Mesendoderm (in vitro differentiated cells): ENCODE data around the gene FADS1.
A peak's percentile ranks its signal among the peaks of the same experiment; 100 is the strongest.

ENCODE experiments used
- DNase-seq: peaks from one replicate; pipeline ENCODE4 v3.0.0; 2013
- H2AK5ac ChIP-seq: 2 replicates; pipeline ENCODE4 v1.6.1; 2013; ENCODE audit warnings: low read length, inconsistent platforms
- H2BK120ac ChIP-seq: 2 replicates; pipeline ENCODE4 v1.6.1; 2013; ENCODE audit warnings: low read depth, mild to moderate bottlenecking, low read length, moderate library complexity, mixed read lengths
- H2BK15ac ChIP-seq: replicated peaks from 2 replicates; pipeline ENCODE4 v1.6.1; 2013; ENCODE audit warnings: low read depth, mild to moderate bottlenecking, moderate library complexity
- H2BK5ac ChIP-seq: 2 replicates; pipeline ENCODE4 v1.6.1; 2013; ENCODE audit warnings: low read length, inconsistent platforms
- H3K18ac ChIP-seq: 2 replicates; pipeline ENCODE4 v1.6.1; 2013; ENCODE audit warnings: mild to moderate bottlenecking, low read length, mixed read lengths
- H3K23ac ChIP-seq: one replicate; pipeline ENCODE4 v1.6.1; 2013; ENCODE audit warnings: low read length
- H3K27ac ChIP-seq: 2 replicates; pipeline ENCODE4 v1.5.1; 2013; ENCODE audit warnings: low read depth, mild to moderate bottlenecking, inconsistent platforms, low read length, moderate library complexity
- H3K27me3 ChIP-seq: 2 replicates; pipeline ENCODE4 v1.6.1; 2013; ENCODE audit warnings: low read length, control low read depth, mild to moderate bottlenecking, inconsistent platforms; ENCODE audit not compliant: insufficient read depth, poor library complexity
- H3K36me3 ChIP-seq: 2 replicates; pipeline ENCODE4 v1.6.1; 2013; ENCODE audit warnings: low read length, inconsistent platforms; ENCODE audit not compliant: control insufficient read depth, insufficient read depth
- H3K4ac ChIP-seq: one replicate; pipeline ENCODE4 v1.6.1; 2013; ENCODE audit warnings: low read depth, mild to moderate bottlenecking, low read length, moderate library complexity
- H3K4me1 ChIP-seq: 2 replicates; pipeline ENCODE4 v1.6.1; 2013; ENCODE audit warnings: low read depth, low read length, inconsistent platforms; ENCODE audit not compliant: control insufficient read depth
- H3K4me2 ChIP-seq: 2 replicates; pipeline ENCODE4 v1.6.1; 2013; ENCODE audit warnings: low read length
- H3K4me3 ChIP-seq: 2 replicates; pipeline ENCODE4 v1.5.1; 2013; ENCODE audit warnings: mild to moderate bottlenecking, low read length
- H3K56ac ChIP-seq: one replicate; pipeline ENCODE4 v1.6.1; 2013; ENCODE audit warnings: low read length
- H3K79me1 ChIP-seq: 2 replicates; pipeline ENCODE4 v1.6.1; 2013; ENCODE audit warnings: low read length, inconsistent platforms
- H3K79me2 ChIP-seq: 2 replicates; pipeline ENCODE4 v1.6.1; 2013; ENCODE audit warnings: mild to moderate bottlenecking, low read length; ENCODE audit not compliant: control insufficient read depth, insufficient read depth
- H3K9ac ChIP-seq: 2 replicates; pipeline ENCODE4 v1.6.1; 2013; ENCODE audit warnings: low read length, inconsistent platforms
- H4K5ac ChIP-seq: one replicate; pipeline ENCODE4 v1.6.1; 2013; ENCODE audit warnings: low read length
- H4K8ac ChIP-seq: one replicate; pipeline ENCODE4 v1.6.1; 2013; ENCODE audit warnings: low read depth, mild to moderate bottlenecking, control low read depth, low read length, moderate library complexity
- WGBS: extraction: QIAGEN DNeasy Blood & Tissue Kit; methylation state at CpG from one replicate; pipeline ENCODE4 v1.1.7; 2013; ENCODE audit warnings: low lambda C conversion rate, missing lambda C conversion rate; ENCODE audit not compliant: insufficient coverage; ENCODE audit errors: extremely low coverage; 5-methylcytosine and 5-hydroxymethylcytosine counted together

FADS1 gene

DNA sequence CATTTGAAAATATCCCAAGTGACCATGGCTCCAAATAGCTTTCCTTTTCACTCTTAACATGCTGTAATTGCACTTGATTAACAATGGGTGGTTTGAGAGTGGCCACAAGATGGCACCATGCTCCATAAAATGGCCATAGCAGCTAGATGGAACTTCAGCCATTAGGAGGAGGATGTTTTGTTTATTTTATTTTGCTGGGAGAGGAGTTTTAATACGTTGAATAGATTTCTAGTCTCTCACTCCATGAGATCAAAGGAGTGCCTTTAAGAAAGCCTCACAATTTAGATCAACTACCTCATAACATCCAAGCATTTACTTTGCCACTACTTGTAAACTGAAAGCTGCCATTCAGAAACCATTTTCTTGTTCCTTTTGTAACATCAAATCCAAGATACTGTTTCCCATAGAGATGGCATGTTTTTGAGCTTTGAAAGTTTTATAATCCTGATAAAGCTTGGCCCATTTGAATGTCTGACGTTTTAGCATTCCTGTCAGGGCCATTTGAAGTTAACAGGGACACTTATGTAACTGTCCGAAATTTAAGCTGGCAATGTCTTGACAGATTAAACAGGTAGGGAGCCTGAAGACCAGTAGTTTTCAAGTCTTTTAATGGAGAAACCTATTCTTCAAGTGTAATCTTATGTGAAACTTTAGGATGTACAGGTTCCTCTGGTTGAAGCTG, 19.4 kb downstream of the FADS1 start:
- no CpG with 5 or more reads among the region's 3 CpGs for WGBS
- H3K36me3 ChIP-seq, result peaks cover 11% of the 10 kb centered on the region

DNA sequence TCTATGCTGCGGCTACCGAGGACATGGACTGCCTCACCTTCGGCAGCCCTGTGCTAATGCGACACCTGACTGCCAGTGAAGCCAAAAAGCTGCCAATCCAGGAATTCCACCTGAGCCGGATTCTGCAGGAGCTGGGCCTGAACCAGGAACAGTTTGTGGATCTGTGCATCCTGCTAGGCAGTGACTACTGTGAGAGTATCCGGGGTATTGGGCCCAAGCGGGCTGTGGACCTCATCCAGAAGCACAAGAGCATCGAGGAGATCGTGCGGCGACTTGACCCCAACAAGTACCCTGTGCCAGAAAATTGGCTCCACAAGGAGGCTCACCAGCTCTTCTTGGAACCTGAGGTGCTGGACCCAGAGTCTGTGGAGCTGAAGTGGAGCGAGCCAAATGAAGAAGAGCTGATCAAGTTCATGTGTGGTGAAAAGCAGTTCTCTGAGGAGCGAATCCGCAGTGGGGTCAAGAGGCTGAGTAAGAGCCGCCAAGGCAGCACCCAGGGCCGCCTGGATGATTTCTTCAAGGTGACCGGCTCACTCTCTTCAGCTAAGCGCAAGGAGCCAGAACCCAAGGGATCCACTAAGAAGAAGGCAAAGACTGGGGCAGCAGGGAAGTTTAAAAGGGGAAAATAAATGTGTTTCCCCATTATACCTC, 20.8 kb downstream of the FADS1 start:
- Histone ChIP-seq H3K79me2 (peaks cover 44% of the 10 kb centered on the region), H3K27me3 (no peaks in the 10 kb centered on the region), H3K4me1 (no peaks in the 10 kb centered on the region), H3K27ac (no peak overlapping the region), H4K8ac (no peak overlapping the region), H2BK15ac (no peak overlapping the region), H3K18ac (no peak overlapping the region), H2BK120ac (no peak overlapping the region), H2BK5ac (no peak overlapping the region), H3K9ac (no peak overlapping the region), H3K36me3 (peaks cover 5% of the 10 kb centered on the region), H4K5ac (no peak overlapping the region), H3K4me2 (no peak overlapping the region), H3K4me3 (no peak overlapping the region), H2AK5ac (no peak overlapping the region), H3K23ac (no peak overlapping the region), H3K56ac (no peak overlapping the region), H3K79me1 (peaks cover 15% of the 10 kb centered on the region), H3K4ac (no peak overlapping the region)
- DNase-seq, result no peak
- WGBS, result no CpG with 5 or more reads among the region's 18 CpGs

More for the DNA sequence above, 19.4 kb downstream of the FADS1 start:
- H3K18ac ChIP-seq, result no peak overlapping the region
- no peak overlapping the region for H2BK5ac ChIP-seq
- peaks cover 33% of the 10 kb centered on the region for H3K79me2 ChIP-seq
- DNase-seq, result peak; percentile 86
- no peak overlapping the region for H3K4me2 ChIP-seq
- no peak overlapping the region for H3K9ac ChIP-seq
- H3K27me3 ChIP-seq, result no peaks in the 10 kb centered on the region
- H4K8ac ChIP-seq, result no peak overlapping the region
- H2AK5ac ChIP-seq, result no peak overlapping the region
- no peak overlapping the region for H4K5ac ChIP-seq
- H3K4me3 ChIP-seq, result no peak overlapping the region
- no peak overlapping the region for H3K56ac ChIP-seq
- H3K27ac ChIP-seq, result no peak overlapping the region
- H3K4ac ChIP-seq, result no peak overlapping the region
- H3K79me1 ChIP-seq, result peaks cover 15% of the 10 kb centered on the region
- H2BK120ac ChIP-seq, result no peak overlapping the region
- no peaks in the 10 kb centered on the region for H3K4me1 ChIP-seq
- no peak overlapping the region for H2BK15ac ChIP-seq
- H3K23ac ChIP-seq, result no peak overlapping the region

DNA sequence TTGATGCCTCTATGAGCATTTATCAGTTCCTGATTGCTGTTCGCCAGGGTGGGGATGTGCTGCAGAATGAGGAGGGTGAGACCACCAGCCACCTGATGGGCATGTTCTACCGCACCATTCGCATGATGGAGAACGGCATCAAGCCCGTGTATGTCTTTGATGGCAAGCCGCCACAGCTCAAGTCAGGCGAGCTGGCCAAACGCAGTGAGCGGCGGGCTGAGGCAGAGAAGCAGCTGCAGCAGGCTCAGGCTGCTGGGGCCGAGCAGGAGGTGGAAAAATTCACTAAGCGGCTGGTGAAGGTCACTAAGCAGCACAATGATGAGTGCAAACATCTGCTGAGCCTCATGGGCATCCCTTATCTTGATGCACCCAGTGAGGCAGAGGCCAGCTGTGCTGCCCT, 21.3 kb downstream of the FADS1 start:
- Histone ChIP-seq H4K8ac (no peak overlapping the region), H2AK5ac (no peak overlapping the region), H3K79me2 (peaks cover 44% of the 10 kb centered on the region), H4K5ac (no peak overlapping the region), H3K56ac (no peak overlapping the region), H3K36me3 (peaks cover 5% of the 10 kb centered on the region), H3K23ac (no peak overlapping the region), H3K4me2 (no peak overlapping the region), H2BK120ac (no peak overlapping the region), H2BK15ac (no peak overlapping the region), H3K27ac (no peak overlapping the region), H3K4me1 (no peaks in the 10 kb centered on the region), H3K9ac (no peak overlapping the region), H3K4ac (no peak overlapping the region), H3K79me1 (peaks cover 18% of the 10 kb centered on the region), H3K4me3 (no peak overlapping the region), H2BK5ac (no peak overlapping the region), H3K18ac (no peak overlapping the region), H3K27me3 (no peaks in the 10 kb centered on the region)
- DNase-seq, result no peak
- no CpG with 5 or more reads among the region's 12 CpGs for WGBS

DNA sequence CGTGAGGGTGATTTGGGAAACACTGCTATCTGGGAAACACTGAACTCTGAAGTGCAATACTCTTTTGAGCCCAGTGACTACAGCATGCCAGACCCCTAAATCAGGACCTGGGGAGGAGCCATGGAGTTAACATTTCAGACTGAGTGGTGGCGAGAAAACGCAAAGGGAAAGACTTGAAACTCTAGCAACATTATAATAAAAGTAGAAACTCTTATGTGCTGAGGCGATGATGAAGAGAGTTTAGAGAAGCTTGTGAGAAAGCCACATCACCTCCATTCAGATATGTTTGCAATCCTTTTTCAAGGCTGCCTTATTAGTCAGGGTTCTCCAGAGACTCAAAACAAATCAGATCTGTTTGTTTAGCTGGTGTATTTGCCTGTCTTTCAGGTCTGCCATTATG, 22.2 kb downstream of the FADS1 start:
- Histone ChIP-seq H4K8ac (no peak overlapping the region), H3K4me3 (no peak overlapping the region), H3K27ac (no peak overlapping the region), H3K23ac (no peak overlapping the region), H2BK5ac (no peak overlapping the region), H2BK15ac (no peak overlapping the region), H3K4me2 (no peak overlapping the region), H3K36me3 (peaks cover 5% of the 10 kb centered on the region), H2AK5ac (no peak overlapping the region), H4K5ac (no peak overlapping the region), H3K18ac (no peak overlapping the region), H2BK120ac (no peak overlapping the region), H3K27me3 (no peaks in the 10 kb centered on the region), H3K4me1 (no peaks in the 10 kb centered on the region), H3K9ac (peak overlapping the region; percentile 35), H3K79me1 (peaks cover 21% of the 10 kb centered on the region), H3K56ac (peak overlapping the region; percentile 17), H3K4ac (no peak overlapping the region), H3K79me2 (peaks cover 44% of the 10 kb centered on the region)
- WGBS, result 100% methylated on average over 1 of the region's 4 CpGs
- DNase-seq, result no peak

- no peak for DNase-seq
- H3K4me3 ChIP-seq, result peak overlapping the region; percentile 93
Observed at GRCh38 chr11:61793829-61794204, 23.0 kb downstream of the FADS1 start.

More at GRCh38 chr11:61793829-61794204, 23.0 kb downstream of the FADS1 start:
- Histone ChIP-seq H3K9ac (peak overlapping the region; percentile 96), H3K18ac (no peak overlapping the region), H2BK5ac (no peak overlapping the region), H4K5ac (no peak overlapping the region), H3K36me3 (peaks cover 1% of the 10 kb centered on the region), H3K79me2 (peaks cover 44% of the 10 kb centered on the region), H2AK5ac (no peak overlapping the region), H2BK15ac (no peak overlapping the region), H3K27ac (no peak overlapping the region), H3K23ac (no peak overlapping the region), H3K27me3 (no peaks in the 10 kb centered on the region), H3K4me1 (no peaks in the 10 kb centered on the region), H4K8ac (no peak overlapping the region), H3K4ac (no peak overlapping the region), H2BK120ac (no peak overlapping the region), H3K4me2 (peak overlapping the region; percentile 88), H3K79me1 (peaks cover 19% of the 10 kb centered on the region), H3K56ac (peak overlapping the region; percentile 100)
- no CpG with 5 or more reads among the region's 3 CpGs for WGBS
